IMR-90 (cell line): ENCODE results near the gene INPP5A.

Source experiments
- BHLHE40 ChIP-seq: fragments of 150-350 bp; IDR thresholded peaks from 2 replicates; pipeline ENCODE4 v1.6.1; 2016; ENCODE audit warnings: mild to moderate bottlenecking, low read depth, low read length
- CTCF ChIP-seq: conservative IDR thresholded peaks from 2 replicates; pipeline ENCODE4 v1.5.1; 2012; ENCODE audit warnings: mild to moderate bottlenecking, low read depth, low read length, improper control_type of control experiment
- MAFK ChIP-seq: IDR thresholded peaks from 2 replicates; pipeline ENCODE4 v1.6.1; 2012; ENCODE audit warnings: low read depth, low read length, improper control_type of control experiment
- POLR2A ChIP-seq: IDR thresholded peaks from 2 replicates; pipeline ENCODE4 v1.6.1; 2012; ENCODE audit warnings: mild to moderate bottlenecking, low read depth, low read length
- RAD21 ChIP-seq: IDR thresholded peaks from 2 replicates; pipeline ENCODE4 v1.6.1; 2012; ENCODE audit warnings: low read length, improper control_type of control experiment
- RFX5 ChIP-seq: IDR thresholded peaks from 2 replicates; pipeline ENCODE4 v1.8.0; 2012; ENCODE audit warnings: low read depth, mild to moderate bottlenecking, low read length, moderate library complexity
- USF2 ChIP-seq: fragments of 150-350 bp; IDR thresholded peaks from 2 replicates; pipeline ENCODE4 v1.6.1; 2017; ENCODE audit warnings: mild to moderate bottlenecking, antibody characterized with exemption, low read length, low read depth
- TF ChIP-seq, protein P1 (sequence below): fragments of 150-350 bp; IDR thresholded peaks from 2 replicates; pipeline ENCODE4 v1.6.1; 2016; ENCODE audit warnings: low read depth, mild to moderate bottlenecking, low read length, moderate library complexity, borderline replicate concordance

GRCh38 chr10:132520177-132520811 lies 17.3 kb upstream of the INPP5A start:
- TF ChIP-seq CTCF: no peak
- no peak for TF ChIP-seq USF2
- TF ChIP-seq POLR2A: no peak
- no peak for TF ChIP-seq MAFK
- no peak for TF ChIP-seq BHLHE40
- no peak for TF ChIP-seq RAD21
- TF ChIP-seq, protein P1, sequence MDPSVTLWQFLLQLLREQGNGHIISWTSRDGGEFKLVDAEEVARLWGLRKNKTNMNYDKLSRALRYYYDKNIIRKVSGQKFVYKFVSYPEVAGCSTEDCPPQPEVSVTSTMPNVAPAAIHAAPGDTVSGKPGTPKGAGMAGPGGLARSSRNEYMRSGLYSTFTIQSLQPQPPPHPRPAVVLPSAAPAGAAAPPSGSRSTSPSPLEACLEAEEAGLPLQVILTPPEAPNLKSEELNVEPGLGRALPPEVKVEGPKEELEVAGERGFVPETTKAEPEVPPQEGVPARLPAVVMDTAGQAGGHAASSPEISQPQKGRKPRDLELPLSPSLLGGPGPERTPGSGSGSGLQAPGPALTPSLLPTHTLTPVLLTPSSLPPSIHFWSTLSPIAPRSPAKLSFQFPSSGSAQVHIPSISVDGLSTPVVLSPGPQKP: no peak
- TF ChIP-seq RFX5: no peak
